ENCODE measurements around the gene FAF2. TPM values are rescaled to one million over a fixed set of nuclear protein-coding genes. Genes with fewer than 3 reads are reported as not detected.

The FAF2 gene
- total RNA-seq, 2 donors from 2014 or later: 36.0 to 37.0 TPM

DNA sequence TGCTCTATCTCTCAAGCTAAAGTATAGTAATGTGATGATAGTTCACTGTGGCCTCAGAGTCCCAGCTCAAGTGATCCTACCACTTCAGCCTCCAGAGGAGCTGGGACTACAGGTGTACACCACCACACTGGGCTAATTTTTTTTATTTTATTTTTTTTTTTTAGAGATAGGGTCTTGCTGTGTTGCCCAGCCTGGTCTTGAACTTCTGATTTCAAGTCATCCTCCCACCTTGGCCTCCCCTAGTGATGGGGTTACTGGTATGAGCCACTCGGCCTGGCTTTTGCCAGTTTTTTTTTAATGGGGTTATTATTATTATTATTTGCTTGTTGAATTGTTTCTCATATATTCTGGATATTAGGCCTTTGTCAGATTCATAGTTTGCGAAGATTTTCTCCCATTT, 13.2 kb downstream of the FAF2 start:
- no peaks in the 10 kb centered on the region for H3K36me3 ChIP-seq
- no peaks in the 10 kb centered on the region for H3K9me3 ChIP-seq
- intact Hi-C loops (cut with DNase I): no loop called here
- H3K4me1 ChIP-seq: no peaks in the 10 kb centered on the region
- no peaks in the 10 kb centered on the region for H3K27me3 ChIP-seq
- no peak overlapping the region for H3K9ac ChIP-seq (ENCODE audit: low read depth in 2 of 2, low read length in 2 of 2)
- TF ChIP-seq, protein P1, sequence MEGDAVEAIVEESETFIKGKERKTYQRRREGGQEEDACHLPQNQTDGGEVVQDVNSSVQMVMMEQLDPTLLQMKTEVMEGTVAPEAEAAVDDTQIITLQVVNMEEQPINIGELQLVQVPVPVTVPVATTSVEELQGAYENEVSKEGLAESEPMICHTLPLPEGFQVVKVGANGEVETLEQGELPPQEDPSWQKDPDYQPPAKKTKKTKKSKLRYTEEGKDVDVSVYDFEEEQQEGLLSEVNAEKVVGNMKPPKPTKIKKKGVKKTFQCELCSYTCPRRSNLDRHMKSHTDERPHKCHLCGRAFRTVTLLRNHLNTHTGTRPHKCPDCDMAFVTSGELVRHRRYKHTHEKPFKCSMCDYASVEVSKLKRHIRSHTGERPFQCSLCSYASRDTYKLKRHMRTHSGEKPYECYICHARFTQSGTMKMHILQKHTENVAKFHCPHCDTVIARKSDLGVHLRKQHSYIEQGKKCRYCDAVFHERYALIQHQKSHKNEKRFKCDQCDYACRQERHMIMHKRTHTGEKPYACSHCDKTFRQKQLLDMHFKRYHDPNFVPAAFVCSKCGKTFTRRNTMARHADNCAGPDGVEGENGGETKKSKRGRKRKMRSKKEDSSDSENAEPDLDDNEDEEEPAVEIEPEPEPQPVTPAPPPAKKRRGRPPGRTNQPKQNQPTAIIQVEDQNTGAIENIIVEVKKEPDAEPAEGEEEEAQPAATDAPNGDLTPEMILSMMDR (IDR thresholded peaks at IDR 0.05): no peak
- no peak overlapping the region for H3K4me3 ChIP-seq
- no peak overlapping the region for H3K27ac ChIP-seq
- DNase-seq: no peak

DNA sequence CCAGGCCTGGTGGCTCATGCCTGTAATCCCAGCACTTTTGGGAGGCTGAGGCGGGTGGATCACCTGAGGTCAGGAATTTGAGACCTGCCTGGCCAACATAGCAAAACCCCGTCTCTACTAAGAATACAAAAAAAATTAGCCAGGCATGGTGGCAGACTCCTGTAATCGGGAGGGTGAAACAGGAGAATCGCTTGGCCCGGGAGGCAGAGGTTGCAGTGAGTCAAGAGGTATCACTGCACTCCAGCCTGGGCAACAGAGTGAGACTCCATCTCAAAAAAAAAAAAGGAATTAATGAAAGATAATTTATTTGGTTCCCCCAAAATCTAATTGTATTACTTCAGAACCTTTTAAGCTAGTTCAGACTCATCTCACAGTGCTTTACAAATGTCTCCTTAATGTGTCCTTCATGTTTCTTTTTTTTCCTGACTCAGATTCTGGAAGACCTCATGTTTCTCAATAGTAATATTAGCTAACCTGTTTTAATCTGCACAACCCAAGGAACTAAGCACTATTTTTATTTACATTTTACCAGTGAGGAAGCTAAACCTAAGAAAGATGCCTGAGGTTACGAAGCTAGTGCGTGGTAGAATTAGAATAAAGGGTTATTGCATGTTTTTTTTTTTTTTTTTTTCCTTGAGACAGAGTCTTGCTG, 15.1 kb downstream of the FAF2 start:
- H3K36me3 ChIP-seq: no peaks in the 10 kb centered on the region
- TF ChIP-seq, protein P1 (IDR thresholded peaks at IDR 0.05): no peak
- no peaks in the 10 kb centered on the region for H3K27me3 ChIP-seq
- H3K4me3 ChIP-seq: no peak overlapping the region
- no peak overlapping the region for H3K9ac ChIP-seq (ENCODE audit: low read depth in 2 of 2, low read length in 2 of 2)
- H3K9me3 ChIP-seq: no peaks in the 10 kb centered on the region
- intact Hi-C loops (cut with DNase I): no loop called here
- no peaks in the 10 kb centered on the region for H3K4me1 ChIP-seq
- H3K27ac ChIP-seq: no peak overlapping the region
- no peak for DNase-seq

DNA sequence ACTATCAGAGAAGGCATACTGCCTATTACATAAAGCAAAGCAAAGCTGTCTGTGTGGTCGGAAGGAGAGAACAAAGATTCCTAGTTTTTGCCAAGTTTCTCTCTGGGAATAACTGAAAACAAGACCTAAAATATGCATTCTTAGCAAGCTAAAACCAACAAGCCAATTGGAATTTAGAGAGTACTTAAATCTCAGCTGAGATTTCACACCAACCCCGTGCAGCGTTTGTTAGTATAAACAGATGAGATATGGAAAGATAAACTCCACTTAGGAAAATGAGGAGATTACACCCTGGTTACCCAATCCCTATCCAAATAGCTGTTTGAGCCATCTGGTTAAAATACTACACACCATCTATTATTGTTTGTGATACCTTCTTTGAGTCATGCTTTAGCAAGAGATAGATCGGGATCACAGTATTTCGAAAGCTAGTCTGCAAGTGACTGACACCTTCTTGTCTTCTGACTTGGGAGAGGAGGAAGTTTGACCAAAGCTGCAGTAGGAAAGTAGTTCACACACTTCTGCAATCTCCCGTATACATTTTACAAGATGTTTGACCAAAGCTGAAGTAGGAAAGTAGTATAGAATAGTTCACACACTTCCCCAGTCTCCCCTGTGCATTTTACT, 18.2 kb downstream of the FAF2 start:
- Histone ChIP-seq H3K36me3 (no peaks in the 10 kb centered on the region), H3K27ac (no peak overlapping the region), H3K4me3 (no peak overlapping the region), H3K9ac (ENCODE audit: low read depth in 2 of 2, low read length in 2 of 2) (no peak overlapping the region), H3K9me3 (no peaks in the 10 kb centered on the region), H3K27me3 (no peaks in the 10 kb centered on the region), H3K4me1 (no peaks in the 10 kb centered on the region)
- intact Hi-C loops (cut with DNase I): no loop called here
- DNase-seq: no peak
- TF ChIP-seq, protein P1 (IDR thresholded peaks at IDR 0.05): no peak

DNA sequence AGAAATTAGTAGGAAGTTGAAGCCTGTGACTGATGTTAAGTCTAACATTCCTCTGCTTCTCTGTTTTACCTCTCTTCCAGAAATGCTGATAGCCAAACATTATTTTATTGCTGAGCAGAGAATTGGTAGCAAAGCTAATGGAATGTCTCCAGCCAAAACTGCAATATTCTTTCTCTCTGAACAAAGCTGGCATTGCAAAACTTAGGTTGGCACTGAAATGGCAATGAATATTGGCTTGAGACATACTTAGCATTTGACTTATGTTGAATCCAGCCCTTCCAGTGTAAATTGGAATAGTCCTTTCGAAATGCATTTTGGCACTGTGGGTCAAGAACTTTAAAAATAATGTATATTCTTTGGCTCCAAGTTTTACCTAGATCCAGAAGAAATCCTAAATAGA, 21.1 kb downstream of the FAF2 start:
- Histone ChIP-seq H3K27ac (no peak overlapping the region), H3K27me3 (no peaks in the 10 kb centered on the region), H3K4me3 (no peak overlapping the region), H3K36me3 (no peaks in the 10 kb centered on the region), H3K9me3 (no peaks in the 10 kb centered on the region), H3K9ac (ENCODE audit: low read depth in 2 of 2, low read length in 2 of 2) (no peak overlapping the region), H3K4me1 (no peaks in the 10 kb centered on the region)
- TF ChIP-seq, protein P1 (IDR thresholded peaks at IDR 0.05): no peak
- intact Hi-C loops (cut with DNase I): no loop called here
- no peak for DNase-seq

DNA sequence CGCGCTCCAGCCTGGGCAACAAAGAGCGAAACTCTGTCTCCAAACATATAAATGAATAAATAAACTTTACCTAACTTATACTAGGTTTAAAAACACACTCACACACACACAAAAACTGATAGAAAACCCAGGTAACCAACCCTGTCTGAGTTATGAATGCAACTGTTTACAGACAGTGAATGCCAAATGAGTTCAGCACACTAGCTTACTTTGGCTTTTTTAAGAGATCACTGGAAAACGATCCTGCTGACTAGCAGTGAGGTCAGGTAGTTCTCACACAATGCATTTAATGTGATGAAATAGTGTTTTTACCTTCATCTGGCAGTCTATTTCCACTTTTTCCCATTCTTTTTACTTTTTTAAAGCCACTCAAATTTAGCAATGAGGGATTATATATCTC, 22.4 kb downstream of the FAF2 start:
- H3K4me3 ChIP-seq: no peak overlapping the region
- no peaks in the 10 kb centered on the region for H3K4me1 ChIP-seq
- H3K9me3 ChIP-seq: no peaks in the 10 kb centered on the region
- no peak overlapping the region for H3K9ac ChIP-seq (ENCODE audit: low read depth in 2 of 2, low read length in 2 of 2)
- no peaks in the 10 kb centered on the region for H3K27me3 ChIP-seq
- intact Hi-C loops (cut with DNase I): no loop called here
- no peaks in the 10 kb centered on the region for H3K36me3 ChIP-seq
- TF ChIP-seq, protein P1 (IDR thresholded peaks at IDR 0.05): no peak
- DNase-seq: no peak
- no peak overlapping the region for H3K27ac ChIP-seq

Measured in colonic mucosa (tissue), 4 donors.